HepG2 (cell line): ENCODE data around the gene MRPL38. TPM values are rescaled to one million over a fixed set of nuclear protein-coding genes. Genes with fewer than 3 reads are reported as not detected.
"Not testable (repeated sequence)": the region's sequence is repeated elsewhere in the genome, so short reads cannot be mapped to it uniquely, and the experiment has no call there.

Source experiments
- AHR ChIP-seq: IDR thresholded peaks from 2 replicates; pipeline ENCODE4 v1.6.1; 2018; ENCODE audit warnings: missing genetic modification reagents, missing compliant biosample characterization
- BRD4 ChIP-seq: sonication (generic); formaldehyde crosslinking; IDR thresholded peaks from 2 replicates; pipeline ENCODE4 v1.4.0; 2020; ENCODE audit warnings: missing genetic modification reagents
- NR2F1 ChIP-seq, 2 experiments: fragments of 450-650 bp in 1 of 2; formaldehyde crosslinking in 1 of 2; IDR thresholded peaks; 2 replicates each; pipeline versions ENCODE4 v1.5.0 to v1.6.1; 2016 to 2020; ENCODE audit warnings: mild to moderate bottlenecking in 1 of 2, missing compliant biosample characterization in 1 of 2, missing genetic modification reagents in 1 of 2, moderate library complexity in 1 of 2
- ZC3H4 ChIP-seq: sonication (generic); formaldehyde crosslinking; IDR thresholded peaks from 2 replicates; pipeline ENCODE4 v1.4.0; 2020; ENCODE audit warnings: missing genetic modification reagents, borderline replicate concordance
- ZHX2 ChIP-seq, 2 experiments: sonication (generic) in 1 of 2; formaldehyde crosslinking in 1 of 2; IDR thresholded peaks; 2 replicates each; pipeline versions ENCODE4 v1.6.1 to v1.9.0; 2014 to 2022; ENCODE audit warnings: antibody characterized with exemption in 1 of 2, borderline replicate concordance in 1 of 2, inconsistent platforms in 1 of 2, low read depth in 1 of 2, missing genetic modification reagents in 1 of 2
- ZMYM3 ChIP-seq: sonication (generic); formaldehyde crosslinking; IDR thresholded peaks from 2 replicates; pipeline ENCODE4 v1.5.1; 2020; ENCODE audit warnings: mild to moderate bottlenecking, missing genetic modification reagents
- ZNF407 ChIP-seq: sonication (generic); formaldehyde crosslinking; IDR thresholded peaks from one replicate; pipeline ENCODE4 v1.5.1; 2020; ENCODE audit warnings: mild to moderate bottlenecking, missing genetic modification reagents; ENCODE audit errors: not compliant biosample characterization
- ZNF547 ChIP-seq: sonication (generic); formaldehyde crosslinking; IDR thresholded peaks from 2 replicates; pipeline ENCODE4 v1.5.1; 2020; ENCODE audit warnings: mild to moderate bottlenecking, missing genetic modification reagents
- ZNF605 ChIP-seq: sonication (generic); formaldehyde crosslinking; IDR thresholded peaks from 2 replicates; pipeline ENCODE4 v1.8.0; 2022; ENCODE audit warnings: mild to moderate bottlenecking, missing genetic modification reagents
- ZNF704 ChIP-seq: sonication (generic); formaldehyde crosslinking; IDR thresholded peaks from 2 replicates; pipeline ENCODE4 v1.8.1; 2023; ENCODE audit warnings: mild to moderate bottlenecking, inconsistent platforms, moderate library complexity, missing genetic modification reagents, borderline replicate concordance
- polyA plus RNA-seq, 8 experiments: library from polyadenylated mRNA; depleted of rRNA in 3 of 8; stranded (reverse) in 7 of 8; unstranded in 1 of 8; fragments of >200 nt; fragmentation: Illumina TruSeq in 4 of 8; extraction: Trizol in 4 of 8; gene quantifications; 2 replicates each; pipeline versions ENCODE4 v1.2.1 to v1.2.3, GENCODE V29; 2011 to 2016; ENCODE audit warnings: low read depth in 4 of 8, missing spikeins in 1 of 8, mixed read lengths in 1 of 8; ENCODE audit not compliant: insufficient read depth in 1 of 8
- total RNA-seq, 5 experiments: library from RNA; depleted of rRNA; stranded (reverse); fragments of >200 nt; fragmentation: Illumina TruSeq; extraction: Trizol; gene quantifications; 2 replicates each; pipeline ENCODE4 v1.2.3, GENCODE V29; 2016; ENCODE audit warnings: low read depth in 1 of 5

Gene MRPL38
- total and polyA plus RNA-seq, 2 of the 13 experiments (the other 11 are each of a cell fraction or from before 2014, with no cell fraction given) = 83.7 to 125 TPM

GRCh38 chr17:75868730-75869281 lies 35.9 kb downstream of the MRPL38 start (continued):
- peak; percentile 2 for TF ChIP-seq ZNF407
- TF ChIP-seq ZNF547 = 0 out of 2 replicates have a peak, but pooled peaks have one; percentile 2
- 0 out of 2 replicates have a peak, but pooled peaks have one; percentile 9 for TF ChIP-seq ZHX2 (IDR thresholded peaks at IDR 0.05; ENCODE audit: low read depth)
- not testable (repeated sequence) for TF ChIP-seq ZHX2 (CRISPR knock-in tag; IDR thresholded peaks at IDR 0.05; ENCODE audit: borderline replicate concordance)
- 0 out of 2 replicates have a peak, but pooled peaks have one; percentile 1 for TF ChIP-seq ZNF704
- TF ChIP-seq BRD4 (CRISPR knock-in tag) = peak; percentile 22; the same call in 1 of the 2 replicates
- TF ChIP-seq AHR (CRISPR knock-in tag) = 0 out of 2 replicates have a peak, but pooled peaks have one; percentile 54
- 0 out of 4 replicates have a peak, but pooled peaks of 1 of the 2 experiments have one; percentile 6 for TF ChIP-seq NR2F1 (CRISPR knock-in tag; IDR thresholded peaks at IDR 0.05)
- 0 out of 2 replicates have a peak, but pooled peaks have one; percentile 19 for TF ChIP-seq ZNF605 (CRISPR knock-in tag)
- peak; percentile 58; the same call in 1 of the 2 replicates for TF ChIP-seq ZMYM3
- peak; percentile 4; the same call in 1 of the 2 replicates for TF ChIP-seq ZC3H4
